HUES6 (cell line): ENCODE data around the gene PCSK6.

Experiments used
- H3K27ac ChIP-seq: 2 replicates; pipeline ENCODE4 v1.7.0; 2013; ENCODE audit warnings: low read depth, mild to moderate bottlenecking, low read length, inconsistent platforms
- H3K27me3 ChIP-seq: 2 replicates; pipeline ENCODE4 v1.6.1; 2013; ENCODE audit warnings: low read length; ENCODE audit not compliant: control insufficient read depth, insufficient read depth
- H3K36me3 ChIP-seq: 2 replicates; pipeline ENCODE4 v1.6.1; 2013; ENCODE audit warnings: low read length; ENCODE audit not compliant: control insufficient read depth, insufficient read depth
- H3K4me1 ChIP-seq: 2 replicates; pipeline ENCODE4 v1.6.1; 2013; ENCODE audit warnings: low read length; ENCODE audit not compliant: control insufficient read depth, insufficient read depth
- H3K4me3 ChIP-seq: 2 replicates; pipeline ENCODE4 v1.5.1; 2013; ENCODE audit warnings: low read depth, low read length
- H3K9ac ChIP-seq: one replicate; pipeline ENCODE4 v1.6.1; 2013; ENCODE audit warnings: mild to moderate bottlenecking, low read length
- H3K9me3 ChIP-seq: 2 replicates; pipeline ENCODE4 v1.6.1; 2013; ENCODE audit warnings: low read depth, low read length; ENCODE audit not compliant: control insufficient read depth, insufficient read depth

The PCSK6 gene

GRCh38 chr15:101368861-101369642 is 120.5 kb downstream of the PCSK6 start:
- H3K4me1 ChIP-seq, result peaks cover 14% of the 10 kb centered on the region
- no peak overlapping the region for H3K9ac ChIP-seq
- H3K27ac ChIP-seq, result no peak overlapping the region
- H3K27me3 ChIP-seq, result no peaks in the 10 kb centered on the region
- peaks cover 3% of the 10 kb centered on the region for H3K9me3 ChIP-seq
- H3K36me3 ChIP-seq, result no peaks in the 10 kb centered on the region
- no peak overlapping the region for H3K4me3 ChIP-seq

- H3K4me1 ChIP-seq, result peaks cover 12% of the 10 kb centered on the region
- no peaks in the 10 kb centered on the region for H3K27me3 ChIP-seq
- no peaks in the 10 kb centered on the region for H3K36me3 ChIP-seq
- no peak overlapping the region for H3K9ac ChIP-seq
- peaks cover 3% of the 10 kb centered on the region for H3K9me3 ChIP-seq
- H3K4me3 ChIP-seq, result no peak overlapping the region
- H3K27ac ChIP-seq, result no peak overlapping the region
Observed at GRCh38 chr15:101368086-101368780, 121.3 kb downstream of the PCSK6 start.

GRCh38 chr15:101366853-101367252 is 122.7 kb downstream of the PCSK6 start:
- Histone ChIP-seq H3K36me3 (no peaks in the 10 kb centered on the region), H3K4me1 (0 out of 2 replicates have a peak, but pooled peaks cover 4% of the 10 kb centered on the region), H3K27ac (no peak overlapping the region), H3K9me3 (peaks cover 3% of the 10 kb centered on the region), H3K27me3 (no peaks in the 10 kb centered on the region), H3K9ac (no peak overlapping the region), H3K4me3 (no peak overlapping the region)

GRCh38 chr15:101362986-101363566 is 126.4 kb downstream of the PCSK6 start:
- H3K27me3 ChIP-seq, result no peaks in the 10 kb centered on the region
- no peaks in the 10 kb centered on the region for H3K36me3 ChIP-seq
- no peak overlapping the region for H3K9ac ChIP-seq
- H3K4me3 ChIP-seq, result no peak overlapping the region
- H3K4me1 ChIP-seq, result peaks cover 4% of the 10 kb centered on the region; the same call in 1 of the 2 replicates
- H3K9me3 ChIP-seq, result peaks cover 3% of the 10 kb centered on the region
- H3K27ac ChIP-seq, result no peak overlapping the region

- Histone ChIP-seq H3K27me3 (no peaks in the 10 kb centered on the region), H3K27ac (no peak overlapping the region)
Observed at GRCh38 chr15:101362359-101362758, 127.1 kb downstream of the PCSK6 start.

GRCh38 chr15:101361418-101361817 is 128.1 kb downstream of the PCSK6 start:
- Histone ChIP-seq H3K27me3 (no peaks in the 10 kb centered on the region), H3K4me3 (no peak overlapping the region), H3K27ac (no peak overlapping the region), H3K36me3 (no peaks in the 10 kb centered on the region), H3K9me3 (peaks cover 3% of the 10 kb centered on the region), H3K9ac (no peak overlapping the region), H3K4me1 (peaks cover 4% of the 10 kb centered on the region; the same call in 1 of the 2 replicates)

More at GRCh38 chr15:101362359-101362758, 127.1 kb downstream of the PCSK6 start:
- Histone ChIP-seq H3K4me3 (no peak overlapping the region), H3K9ac (no peak overlapping the region), H3K4me1 (peaks cover 4% of the 10 kb centered on the region; the same call in 1 of the 2 replicates), H3K36me3 (no peaks in the 10 kb centered on the region), H3K9me3 (peaks cover 3% of the 10 kb centered on the region)

- no peak overlapping the region for H3K4me3 ChIP-seq
- no peaks in the 10 kb centered on the region for H3K36me3 ChIP-seq
- no peak overlapping the region for H3K9ac ChIP-seq
- peaks cover 4% of the 10 kb centered on the region; the same call in 1 of the 2 replicates for H3K4me1 ChIP-seq
- H3K27ac ChIP-seq, result no peak overlapping the region
- no peaks in the 10 kb centered on the region for H3K9me3 ChIP-seq
- H3K27me3 ChIP-seq, result no peaks in the 10 kb centered on the region
Observed at GRCh38 chr15:101359365-101359947, 130.1 kb downstream of the PCSK6 start.

- Histone ChIP-seq H3K9ac (no peak overlapping the region), H3K9me3 (no peaks in the 10 kb centered on the region), H3K4me3 (no peak overlapping the region), H3K36me3 (no peaks in the 10 kb centered on the region), H3K4me1 (peaks cover 4% of the 10 kb centered on the region; the same call in 1 of the 2 replicates), H3K27me3 (no peaks in the 10 kb centered on the region), H3K27ac (no peak overlapping the region)
Observed at GRCh38 chr15:101358895-101359294, 130.6 kb downstream of the PCSK6 start.

GRCh38 chr15:101357885-101358284 is 131.6 kb downstream of the PCSK6 start:
- no peak overlapping the region for H3K9ac ChIP-seq
- H3K36me3 ChIP-seq, result no peaks in the 10 kb centered on the region
- no peak overlapping the region for H3K4me3 ChIP-seq
- peaks cover 5% of the 10 kb centered on the region for H3K9me3 ChIP-seq
- no peak overlapping the region for H3K27ac ChIP-seq
- H3K4me1 ChIP-seq, result no peaks in the 10 kb centered on the region; the same call in 1 of the 2 replicates
- no peaks in the 10 kb centered on the region for H3K27me3 ChIP-seq

GRCh38 chr15:101357333-101357732 is 132.2 kb downstream of the PCSK6 start:
- Histone ChIP-seq H3K36me3 (no peaks in the 10 kb centered on the region), H3K27me3 (no peaks in the 10 kb centered on the region), H3K4me3 (no peak overlapping the region), H3K9ac (no peak overlapping the region), H3K4me1 (no peaks in the 10 kb centered on the region; the same call in 1 of the 2 replicates), H3K27ac (no peak overlapping the region), H3K9me3 (peaks cover 8% of the 10 kb centered on the region)
